ENCODE measurements around the gene ATR.

DNA sequence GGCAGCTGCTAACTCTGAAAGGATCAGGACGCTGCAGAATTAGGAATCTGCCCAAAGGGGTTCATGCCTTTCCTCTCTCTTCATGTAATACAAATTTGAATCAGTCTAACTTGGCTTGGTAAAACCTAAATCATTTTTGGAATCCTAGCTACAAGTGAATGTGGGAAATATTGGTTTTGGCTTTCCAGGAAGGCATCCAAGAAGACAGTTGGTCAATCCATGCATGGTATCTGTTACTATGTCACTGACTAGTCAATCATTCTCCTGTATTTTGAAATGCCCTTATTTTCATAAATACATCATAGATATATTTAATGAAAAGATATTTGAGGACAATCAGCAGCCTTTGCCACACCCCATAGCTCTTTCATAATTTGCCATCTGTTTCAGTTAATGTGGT lies 10.2 kb upstream of the ATR start:
- TF ChIP-seq, protein P1, sequence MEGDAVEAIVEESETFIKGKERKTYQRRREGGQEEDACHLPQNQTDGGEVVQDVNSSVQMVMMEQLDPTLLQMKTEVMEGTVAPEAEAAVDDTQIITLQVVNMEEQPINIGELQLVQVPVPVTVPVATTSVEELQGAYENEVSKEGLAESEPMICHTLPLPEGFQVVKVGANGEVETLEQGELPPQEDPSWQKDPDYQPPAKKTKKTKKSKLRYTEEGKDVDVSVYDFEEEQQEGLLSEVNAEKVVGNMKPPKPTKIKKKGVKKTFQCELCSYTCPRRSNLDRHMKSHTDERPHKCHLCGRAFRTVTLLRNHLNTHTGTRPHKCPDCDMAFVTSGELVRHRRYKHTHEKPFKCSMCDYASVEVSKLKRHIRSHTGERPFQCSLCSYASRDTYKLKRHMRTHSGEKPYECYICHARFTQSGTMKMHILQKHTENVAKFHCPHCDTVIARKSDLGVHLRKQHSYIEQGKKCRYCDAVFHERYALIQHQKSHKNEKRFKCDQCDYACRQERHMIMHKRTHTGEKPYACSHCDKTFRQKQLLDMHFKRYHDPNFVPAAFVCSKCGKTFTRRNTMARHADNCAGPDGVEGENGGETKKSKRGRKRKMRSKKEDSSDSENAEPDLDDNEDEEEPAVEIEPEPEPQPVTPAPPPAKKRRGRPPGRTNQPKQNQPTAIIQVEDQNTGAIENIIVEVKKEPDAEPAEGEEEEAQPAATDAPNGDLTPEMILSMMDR (IDR thresholded peaks at IDR 0.05 in 2 of 3, conservative IDR thresholded peaks at IDR 0.05 in 1 of 3; ENCODE audit: control insufficient read depth in 2 of 3, extremely low read depth in 1 of 3, insufficient read depth in 1 of 3, low read depth in 3 of 3, low read length in 3 of 3), result no peak
- TF ChIP-seq EGR1 (IDR thresholded peaks at IDR 0.05; ENCODE audit: borderline replicate concordance in 1 of 2, low read depth in 2 of 2, low read length in 2 of 2) (no peak), RAD51 (IDR thresholded peaks at IDR 0.05) (no peak), EZH2 (IDR thresholded peaks at IDR 0.05; ENCODE audit: borderline replicate concordance, control insufficient read depth, low read depth, low read length) (no peak), RCOR1 (conservative IDR thresholded peaks at IDR 0.05; ENCODE audit: low read depth, low read length) (no peak), EP300 (IDR thresholded peaks at IDR 0.05; ENCODE audit: borderline replicate concordance in 1 of 2, control insufficient read depth in 1 of 2, low read depth in 2 of 2, low read length in 2 of 2) (no peak), PML (IDR thresholded peaks at IDR 0.05; ENCODE audit: low read length) (no peak), BHLHE40 (IDR thresholded peaks at IDR 0.05; ENCODE audit: borderline replicate concordance in 1 of 2, low read depth in 2 of 2, low read length in 1 of 2) (no peak), MYB (IDR thresholded peaks at IDR 0.05; ENCODE audit: borderline replicate concordance, low read depth, low read length) (no peak), POLR2AphosphoS5 (IDR thresholded peaks at IDR 0.05; ENCODE audit: low read length) (no peak)
- TF ChIP-seq, protein P2, sequence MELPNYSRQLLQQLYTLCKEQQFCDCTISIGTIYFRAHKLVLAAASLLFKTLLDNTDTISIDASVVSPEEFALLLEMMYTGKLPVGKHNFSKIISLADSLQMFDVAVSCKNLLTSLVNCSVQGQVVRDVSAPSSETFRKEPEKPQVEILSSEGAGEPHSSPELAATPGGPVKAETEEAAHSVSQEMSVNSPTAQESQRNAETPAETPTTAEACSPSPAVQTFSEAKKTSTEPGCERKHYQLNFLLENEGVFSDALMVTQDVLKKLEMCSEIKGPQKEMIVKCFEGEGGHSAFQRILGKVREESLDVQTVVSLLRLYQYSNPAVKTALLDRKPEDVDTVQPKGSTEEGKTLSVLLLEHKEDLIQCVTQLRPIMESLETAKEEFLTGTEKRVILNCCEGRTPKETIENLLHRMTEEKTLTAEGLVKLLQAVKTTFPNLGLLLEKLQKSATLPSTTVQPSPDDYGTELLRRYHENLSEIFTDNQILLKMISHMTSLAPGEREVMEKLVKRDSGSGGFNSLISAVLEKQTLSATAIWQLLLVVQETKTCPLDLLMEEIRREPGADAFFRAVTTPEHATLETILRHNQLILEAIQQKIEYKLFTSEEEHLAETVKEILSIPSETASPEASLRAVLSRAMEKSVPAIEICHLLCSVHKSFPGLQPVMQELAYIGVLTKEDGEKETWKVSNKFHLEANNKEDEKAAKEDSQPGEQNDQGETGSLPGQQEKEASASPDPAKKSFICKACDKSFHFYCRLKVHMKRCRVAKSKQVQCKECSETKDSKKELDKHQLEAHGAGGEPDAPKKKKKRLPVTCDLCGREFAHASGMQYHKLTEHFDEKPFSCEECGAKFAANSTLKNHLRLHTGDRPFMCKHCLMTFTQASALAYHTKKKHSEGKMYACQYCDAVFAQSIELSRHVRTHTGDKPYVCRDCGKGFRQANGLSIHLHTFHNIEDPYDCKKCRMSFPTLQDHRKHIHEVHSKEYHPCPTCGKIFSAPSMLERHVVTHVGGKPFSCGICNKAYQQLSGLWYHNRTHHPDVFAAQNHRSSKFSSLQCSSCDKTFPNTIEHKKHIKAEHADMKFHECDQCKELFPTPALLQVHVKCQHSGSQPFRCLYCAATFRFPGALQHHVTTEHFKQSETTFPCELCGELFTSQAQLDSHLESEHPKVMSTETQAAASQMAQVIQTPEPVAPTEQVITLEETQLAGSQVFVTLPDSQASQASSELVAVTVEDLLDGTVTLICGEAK (IDR thresholded peaks at IDR 0.05; ENCODE audit: borderline replicate concordance), result no peak
- TF ChIP-seq, protein P3, sequence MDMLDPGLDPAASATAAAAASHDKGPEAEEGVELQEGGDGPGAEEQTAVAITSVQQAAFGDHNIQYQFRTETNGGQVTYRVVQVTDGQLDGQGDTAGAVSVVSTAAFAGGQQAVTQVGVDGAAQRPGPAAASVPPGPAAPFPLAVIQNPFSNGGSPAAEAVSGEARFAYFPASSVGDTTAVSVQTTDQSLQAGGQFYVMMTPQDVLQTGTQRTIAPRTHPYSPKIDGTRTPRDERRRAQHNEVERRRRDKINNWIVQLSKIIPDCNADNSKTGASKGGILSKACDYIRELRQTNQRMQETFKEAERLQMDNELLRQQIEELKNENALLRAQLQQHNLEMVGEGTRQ (IDR thresholded peaks at IDR 0.05; ENCODE audit: borderline replicate concordance, low read depth, low read length), result no peak
